HL-60/S4 treated with retinoic acid at 250 ng/mL for 4 days and 3 days (cell line): ENCODE data around the gene ACADVL.
"Not testable (repeated sequence)": the region's sequence is repeated elsewhere in the genome, so short reads cannot be mapped to it uniquely, and the experiment has no call there.

Experiments
- in situ Hi-C: fragments of 300-500 bp; cut with MboI; formaldehyde crosslinking; loops from 2 replicates; pipeline ENCODE4 v1.7.0; 2022; ENCODE audit warnings: low sequenced_read_pairs

ACADVL gene

GRCh38 chr17:7234083-7234951 is 14.6 kb downstream of the ACADVL start, which contains the start of gene DVL2:
TSS of gene DVL2 (minus strand) at chr17:7234517. CDS start at chr17:7234262, 255 bp downstream.
- in situ Hi-C loops, result no loop called here

DNA sequence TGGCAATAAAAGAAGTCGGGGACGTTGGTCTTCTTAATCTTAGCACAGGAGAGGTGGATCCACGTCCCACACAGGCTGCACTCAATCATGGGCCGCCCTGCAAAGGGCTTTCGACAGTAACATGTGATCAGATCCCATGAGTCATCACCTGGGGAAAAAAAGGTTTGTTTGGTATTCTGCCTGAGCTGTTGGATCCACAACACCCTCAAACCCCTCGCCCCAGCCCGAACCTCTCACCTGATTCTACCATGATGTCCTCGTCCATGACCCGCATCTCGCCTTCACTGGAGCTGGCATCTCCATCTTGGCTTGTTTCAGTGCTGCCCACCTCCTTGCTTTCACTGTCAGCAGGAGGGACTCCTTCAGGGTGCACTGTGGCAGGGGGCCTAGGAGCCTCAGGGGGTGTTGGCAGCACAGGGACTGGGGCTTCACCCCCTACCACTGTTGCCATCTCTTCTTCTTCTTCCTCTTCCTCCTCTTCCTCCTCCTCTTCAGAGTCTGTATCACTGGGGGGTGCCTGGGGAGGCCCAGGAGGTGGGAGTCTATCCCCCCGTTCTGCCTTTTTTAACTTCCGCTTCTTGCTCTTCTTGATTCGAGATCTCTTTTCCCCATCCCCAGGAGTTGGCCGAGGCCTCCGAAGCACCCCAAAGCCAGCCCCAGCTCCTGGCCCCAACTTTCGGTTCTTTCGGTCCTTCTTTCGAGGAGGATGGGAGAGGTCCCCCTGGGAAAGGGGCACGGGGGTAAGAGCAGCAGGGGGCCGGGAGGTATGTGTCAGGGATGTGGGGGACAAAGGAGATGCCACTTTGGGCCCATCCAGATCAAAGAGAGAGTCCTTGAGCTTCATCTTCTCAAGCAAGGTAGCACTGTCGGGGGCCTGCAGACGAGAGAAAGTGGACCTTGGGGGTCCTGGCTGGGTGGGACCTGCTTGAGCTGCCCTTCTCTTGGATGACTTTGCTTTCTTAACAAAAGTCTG is 16.2 kb downstream of the ACADVL start:
- in situ Hi-C loops, result no loop called here

DNA sequence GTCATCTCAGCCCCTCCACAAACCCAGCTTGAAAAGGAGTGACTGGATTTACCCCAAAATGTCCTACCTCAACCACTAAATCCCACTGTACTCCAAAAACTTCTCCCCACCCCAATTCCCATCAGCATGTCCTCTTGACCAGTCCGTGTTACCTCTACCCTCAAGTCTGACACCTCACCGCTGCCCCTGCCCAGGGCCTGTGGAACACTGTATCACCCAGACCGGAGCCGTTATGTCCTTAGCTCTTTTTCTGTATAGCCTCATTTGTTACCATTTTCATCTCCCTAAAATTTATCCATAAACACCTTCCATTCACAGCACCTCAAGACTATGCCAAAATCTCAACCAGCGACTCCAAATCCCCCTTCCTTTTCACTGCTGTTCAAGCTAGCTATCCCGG is 17.1 kb downstream of the ACADVL start:
- in situ Hi-C loops, result no loop called here

DNA sequence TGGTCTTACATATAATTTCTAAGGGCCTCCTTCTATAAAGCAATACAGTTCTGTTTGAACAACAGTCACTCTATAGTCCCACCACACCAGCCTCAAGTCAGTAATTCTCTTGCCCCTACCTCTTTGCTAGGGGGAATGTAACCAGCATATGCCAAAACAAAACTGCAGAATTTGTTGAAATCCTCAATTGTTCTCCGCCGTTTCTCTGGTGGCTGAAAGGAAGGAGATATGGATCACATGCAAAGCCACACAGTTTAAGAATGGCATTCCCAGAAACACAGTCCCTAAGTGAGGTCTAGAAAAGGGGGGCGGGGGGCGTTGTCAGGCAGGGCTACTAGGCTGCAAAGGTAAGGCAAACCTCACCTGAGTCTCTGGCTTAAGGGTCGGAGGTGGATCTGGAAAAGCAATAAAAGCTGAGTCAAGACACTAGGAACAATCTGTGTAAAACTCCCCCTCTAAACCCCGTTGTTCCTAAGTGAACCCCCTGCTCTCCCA is 17.6 kb downstream of the ACADVL start:
- in situ Hi-C loops, result no loop called here

GRCh38 chr17:7237761-7238419 is 18.2 kb downstream of the ACADVL start:
- in situ Hi-C loops, result no loop called here

- in situ Hi-C loops, result no loop called here
These were observed 18.8 kb downstream of the ACADVL start for GRCh38 chr17:7238420-7239090.

DNA sequence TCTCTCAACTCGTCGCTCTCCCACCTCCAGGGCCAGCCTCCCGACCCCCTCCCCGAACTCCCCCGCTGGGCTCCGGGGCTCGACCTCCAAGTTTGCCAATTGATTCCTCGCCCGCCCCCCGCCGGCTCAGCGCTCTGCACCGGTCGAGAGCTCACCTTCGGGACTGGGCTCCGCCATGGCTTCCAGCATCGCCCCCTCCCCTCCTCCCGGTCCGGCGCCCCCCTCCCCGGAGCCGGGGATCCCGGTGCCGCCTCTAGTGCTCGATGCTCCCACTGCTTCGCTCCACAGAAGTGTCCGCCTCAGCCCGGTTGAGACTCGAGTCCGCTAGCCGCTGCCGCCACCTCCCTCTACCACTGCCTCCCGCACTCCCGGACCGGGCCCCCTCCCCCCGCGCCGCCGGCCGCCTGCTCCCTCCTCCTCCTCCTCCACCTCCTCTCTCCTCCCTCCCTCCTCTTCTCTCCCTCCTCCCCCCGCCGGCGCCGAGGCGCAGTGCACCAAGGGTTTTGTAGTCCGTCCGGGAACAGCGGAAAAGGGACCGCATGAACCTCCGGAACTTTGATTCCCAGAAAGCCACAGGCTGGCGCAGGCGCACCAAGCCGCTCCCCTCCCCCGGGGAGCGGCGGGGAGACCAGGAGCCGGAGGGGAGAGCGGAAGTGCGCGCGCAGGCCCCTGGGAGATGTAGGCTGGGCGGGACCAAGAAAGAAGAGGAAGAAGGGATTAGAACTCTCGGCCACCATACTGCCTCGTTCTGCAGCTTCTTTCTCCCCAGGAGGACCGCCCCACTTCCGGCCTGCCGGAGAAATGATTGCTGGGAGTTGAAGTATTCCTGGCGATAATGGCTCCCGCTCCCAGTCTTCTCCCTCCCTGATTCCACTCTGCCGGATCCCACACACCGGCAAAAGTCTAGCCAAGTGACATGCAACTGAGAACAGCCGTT is 19.6 kb downstream of the ACADVL start, which contains the start of gene PHF23:
Gene PHF23 (minus strand): TSS at position 367 of the 937 bp plus-strand sequence. CDS start 178 bp downstream, at position 189.
- in situ Hi-C loops, result no loop called here

DNA sequence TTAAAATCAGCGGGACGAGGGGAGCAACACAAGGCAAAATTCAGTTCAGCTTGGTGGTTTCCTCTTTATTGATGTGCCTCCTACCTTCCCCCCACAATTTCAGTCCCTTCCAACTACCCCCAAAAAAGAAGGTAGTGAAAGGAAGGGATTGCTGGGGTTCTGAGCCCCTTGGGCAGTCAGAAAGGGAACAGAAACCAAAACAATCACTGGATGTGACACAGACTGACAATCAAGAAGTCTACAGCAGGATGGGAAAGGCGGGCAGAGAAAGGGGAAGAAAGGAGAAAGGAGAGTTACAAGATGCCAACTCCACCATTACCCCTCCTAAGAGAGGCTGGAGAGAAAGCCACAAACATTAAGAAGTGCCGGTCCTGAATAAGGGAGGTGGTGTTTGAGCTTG is 20.6 kb downstream of the ACADVL start:
- in situ Hi-C loops, result no loop called here

- in situ Hi-C loops, result no loop called here
These were observed 21.5 kb downstream of the ACADVL start for GRCh38 chr17:7241090-7241733.

DNA sequence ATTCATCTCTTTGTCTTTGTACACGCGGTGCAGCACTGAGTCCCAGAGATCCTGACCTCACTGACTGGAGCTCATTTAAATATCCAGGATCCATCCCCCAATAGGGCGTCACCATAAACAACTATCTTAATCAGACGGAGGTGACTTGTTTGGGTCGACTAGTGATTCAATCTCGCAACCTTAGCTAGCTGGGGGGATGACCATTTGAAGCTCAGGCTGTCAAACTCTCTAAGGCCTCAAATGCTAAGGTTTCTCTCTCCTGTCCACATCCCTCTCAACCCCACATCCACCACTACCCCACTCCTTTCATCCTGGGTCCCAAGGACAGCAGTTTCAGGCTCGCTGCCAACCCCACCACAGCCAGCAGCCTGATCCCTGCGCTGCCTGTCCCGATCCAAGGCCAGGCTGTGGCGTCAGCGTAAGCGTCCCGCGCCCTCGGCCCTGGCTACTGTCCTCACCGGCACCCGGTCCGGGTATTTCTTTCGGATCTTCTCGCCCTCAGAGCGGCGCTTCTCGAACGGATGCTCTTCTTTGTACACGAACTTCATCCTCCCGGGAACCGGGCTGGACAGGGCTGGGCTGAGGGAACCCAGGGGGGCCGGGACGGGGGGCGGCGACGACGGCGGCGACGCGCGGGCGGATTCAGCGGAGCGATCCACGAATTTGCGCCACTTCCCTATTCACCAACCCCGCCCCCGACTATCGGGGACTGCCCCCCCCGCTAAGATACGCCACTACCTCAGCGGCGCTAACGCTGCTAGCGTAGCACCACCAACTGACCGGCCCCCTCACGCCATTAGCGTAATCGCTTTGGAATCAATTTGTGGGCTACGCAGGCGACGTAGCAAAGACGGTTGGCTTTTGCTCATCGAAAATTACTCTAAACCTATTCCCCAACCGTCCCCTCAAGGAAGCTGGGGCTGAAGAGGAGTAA is 22.3 kb downstream of the ACADVL start, which contains the start of gene GABARAP:
Gene GABARAP (minus strand): TSS at position 667 of the 934 bp plus-strand sequence. CDS start 119 bp downstream, at position 548.
- in situ Hi-C loops, result no loop called here

DNA sequence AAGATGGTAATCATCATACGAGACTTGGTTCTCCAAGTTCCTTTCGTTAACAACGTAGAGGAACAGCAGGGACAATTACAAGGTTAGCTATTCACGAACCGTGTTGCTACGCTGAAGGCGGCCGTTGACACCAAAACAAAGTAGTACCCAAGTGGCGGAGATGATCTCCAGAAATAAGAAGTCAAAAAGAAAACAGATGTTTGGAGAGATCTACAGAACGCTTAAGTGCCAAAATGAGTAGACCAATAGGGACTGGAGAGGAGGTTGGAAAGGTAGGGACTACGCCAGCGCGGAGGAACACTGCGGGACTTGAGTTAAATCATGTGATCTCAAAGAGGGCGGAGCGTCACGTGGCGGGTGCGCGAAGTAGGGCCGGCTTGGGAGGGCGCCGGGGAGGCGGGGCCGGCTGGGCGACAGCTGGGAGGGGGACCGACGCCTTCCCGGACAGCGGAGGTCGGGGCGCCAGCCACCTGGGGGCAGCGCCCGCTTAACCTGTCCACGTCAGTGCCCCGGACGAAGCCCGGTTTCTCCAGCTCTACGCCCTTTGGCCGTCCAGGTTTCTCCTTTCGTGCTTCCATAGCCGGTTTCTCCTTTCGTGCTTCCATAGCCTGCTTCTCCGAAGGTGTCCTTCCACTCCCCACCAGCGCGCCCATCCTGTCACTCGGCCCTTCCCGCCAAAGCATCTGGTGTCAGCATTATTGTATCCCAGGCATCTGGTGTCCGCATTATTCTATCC is 23.1 kb downstream of the ACADVL start:
- in situ Hi-C loops, result no loop called here

DNA sequence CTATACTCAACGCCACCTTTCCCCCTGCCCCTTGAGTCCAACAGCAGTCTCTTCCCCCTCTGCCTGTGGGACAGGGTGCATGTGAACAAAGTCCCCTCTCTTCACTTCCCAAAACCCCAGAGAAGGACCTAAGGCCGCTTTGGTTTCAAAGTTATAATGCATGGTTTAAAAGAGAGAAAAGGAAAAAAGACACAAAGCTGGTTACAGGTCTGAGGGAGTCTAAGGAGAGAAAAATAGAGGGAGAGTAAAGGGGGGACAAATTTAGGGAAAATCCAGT is 23.7 kb downstream of the ACADVL start:
- in situ Hi-C loops, result no loop called here

- in situ Hi-C loops, result not testable (repeated sequence)
These were observed 24.1 kb downstream of the ACADVL start for GRCh38 chr17:7243838-7244237.

- in situ Hi-C loops, result no loop called here
These were observed 27.0 kb downstream of the ACADVL start for GRCh38 chr17:7246779-7247178.

DNA sequence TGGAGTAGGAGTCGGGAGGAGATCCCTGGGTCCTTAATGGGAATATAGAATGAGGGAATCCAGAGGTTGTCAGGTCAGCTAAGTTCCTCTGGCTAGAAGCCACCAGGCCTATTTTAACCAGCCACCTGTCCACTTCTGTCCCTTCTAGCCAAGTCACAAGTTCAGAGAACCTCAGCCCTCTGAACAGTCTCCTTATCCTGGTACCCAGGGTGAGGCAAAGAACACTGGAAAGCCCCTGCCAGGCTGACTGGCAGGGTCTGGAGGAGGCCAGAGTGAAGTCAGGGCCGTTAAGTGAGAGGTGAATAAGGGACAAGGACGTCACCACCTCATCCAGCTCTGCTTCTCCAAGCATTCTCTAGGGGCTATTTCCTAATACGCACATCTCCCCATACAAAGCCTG is 29.1 kb downstream of the ACADVL start:
- in situ Hi-C loops, result no loop called here

GRCh38 chr17:7249214-7249613 is 29.5 kb downstream of the ACADVL start:
- in situ Hi-C loops, result no loop called here

- in situ Hi-C loops, result no loop called here
These were observed 30.1 kb downstream of the ACADVL start for GRCh38 chr17:7249830-7250229.
